Stimulated activated CD4-positive, alpha-beta T cell treated with anti-CD3 and anti-CD28 coated beads, Interleukin-2, amount 100 ng/mL, for 48 hours (primary cell): Measurements from ENCODE around the gene ZBTB46.
"Not testable (repeated sequence)": the region's sequence is repeated elsewhere in the genome, so short reads cannot be mapped to it uniquely, and the experiment has no call there.

Experiments
- DNase-seq, 2 donors: peaks; one replicate each; pipeline ENCODE4 v3.0.0-alpha.2; 2020

The ZBTB46 gene

GRCh38 chr20:63830841-63831588 lies at the start of gene ZBTB46:
Gene ZBTB46 (minus strand): TSS chr20:63831264. CDS start chr20:63790757, 40,507 bp downstream.
- DNase-seq, result peak; percentile 30 to 38

GRCh38 chr20:63878899-63879663 lies 48.0 kb upstream of the ZBTB46 start:
- no peak for DNase-seq

DNA sequence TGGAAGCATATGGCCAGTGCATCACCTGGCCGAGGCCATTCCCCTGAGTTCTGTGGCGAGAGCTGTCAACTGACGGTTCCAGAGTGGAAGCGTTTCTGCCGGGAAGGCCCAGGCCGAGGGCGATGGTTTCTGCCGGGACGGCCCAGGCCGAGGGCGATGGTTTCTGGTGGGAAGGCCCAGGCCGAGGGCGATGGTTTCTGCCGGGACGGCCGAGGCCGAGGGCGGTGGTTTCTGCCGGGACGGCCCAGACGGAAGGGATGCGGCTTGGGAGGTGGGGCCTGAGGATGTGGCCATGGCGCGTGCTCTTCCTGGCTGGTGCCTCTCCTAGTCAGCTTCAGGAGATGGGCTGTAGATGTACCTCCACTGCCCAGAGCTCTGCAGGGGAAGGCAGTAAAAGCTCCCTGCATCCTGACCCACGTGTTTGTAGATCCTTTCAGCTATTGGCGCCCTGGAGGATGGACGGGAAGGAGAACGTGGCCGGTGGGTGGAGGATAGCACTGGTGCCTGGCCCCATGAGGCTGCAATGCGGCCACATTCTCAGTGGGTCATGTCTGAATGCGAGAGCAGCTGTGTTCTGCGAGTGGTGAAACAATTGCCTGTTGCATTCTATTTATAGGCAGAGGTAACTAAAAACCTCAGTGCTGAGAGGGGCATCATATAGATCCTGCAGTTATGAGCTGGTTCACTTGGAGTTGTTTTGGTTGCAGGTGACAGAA lies 46.8 kb upstream of the ZBTB46 start:
- no peak for DNase-seq

DNA sequence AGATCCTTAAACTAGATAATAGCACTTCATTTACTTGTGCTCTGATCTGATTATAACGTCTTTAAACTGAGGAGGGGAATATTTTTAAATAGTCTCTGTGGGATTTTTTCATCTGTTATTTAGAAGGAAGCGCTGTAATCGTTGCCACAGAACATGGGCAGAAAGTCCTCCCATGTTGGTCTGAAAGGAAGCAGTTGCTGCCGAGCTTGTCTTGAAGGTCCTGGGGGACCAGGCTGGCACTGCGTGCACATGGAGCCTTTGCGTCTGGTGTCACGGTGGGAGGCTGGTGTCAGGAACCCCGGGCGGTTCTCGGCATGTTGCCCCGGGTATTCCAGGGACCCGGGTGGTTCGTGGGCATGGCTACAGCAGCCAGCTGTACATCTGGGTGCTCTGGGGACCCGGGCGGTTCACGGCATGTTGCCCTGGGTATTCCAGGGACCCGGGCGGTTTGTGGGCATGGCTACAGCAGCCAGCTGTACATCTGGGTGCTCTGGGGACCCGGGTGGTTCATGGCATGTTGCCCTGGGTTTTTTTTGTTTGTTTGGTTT lies 45.5 kb upstream of the ZBTB46 start:
- no peak for DNase-seq

DNA sequence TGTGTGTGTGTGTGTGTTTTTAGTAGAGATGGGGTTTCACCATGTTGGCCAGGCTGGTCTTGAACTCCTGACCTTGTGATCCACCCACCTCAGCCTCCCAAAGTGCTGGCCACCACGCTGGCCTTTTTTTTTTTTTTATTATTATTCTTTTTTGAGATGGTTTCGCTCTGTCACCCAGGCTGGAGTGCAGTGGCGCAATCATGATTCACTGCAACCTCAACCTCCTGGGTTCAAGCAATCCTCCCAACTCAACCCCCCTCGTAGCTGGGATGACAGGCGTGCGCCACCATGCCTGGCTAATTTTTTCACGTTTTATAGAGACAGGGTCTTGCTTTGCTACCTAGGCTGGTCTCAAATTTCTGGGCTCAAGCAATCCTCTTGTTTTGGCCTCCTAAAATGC lies 43.2 kb upstream of the ZBTB46 start:
- DNase-seq, result not testable (repeated sequence)

- DNase-seq, result peak in 1 of 2 donors; percentile 53
These were observed 42.5 kb upstream of the ZBTB46 start for GRCh38 chr20:63873477-63873971.

DNA sequence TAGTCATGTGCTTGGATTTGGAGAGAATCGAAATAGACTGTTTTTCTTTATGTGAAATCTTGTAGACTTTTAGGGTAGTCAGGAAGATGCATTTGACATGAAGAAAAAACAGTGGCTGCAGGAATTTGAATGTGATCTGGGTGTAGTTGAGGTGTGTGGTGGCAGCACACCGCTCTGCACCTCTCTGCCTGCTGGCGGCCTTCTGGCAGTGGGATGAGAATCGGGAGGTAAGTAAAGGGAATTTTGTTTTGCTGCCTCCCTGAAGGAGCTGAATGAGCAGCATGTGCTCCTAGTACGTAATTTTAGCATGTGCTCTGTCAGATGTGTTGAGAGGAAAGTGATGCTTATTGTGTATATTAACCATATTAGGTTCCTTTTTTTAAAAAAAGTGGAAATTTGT lies 37.2 kb upstream of the ZBTB46 start:
- DNase-seq, result no peak

- DNase-seq, result not testable (repeated sequence)
These were observed 36.0 kb upstream of the ZBTB46 start for GRCh38 chr20:63867042-63867441.

DNA sequence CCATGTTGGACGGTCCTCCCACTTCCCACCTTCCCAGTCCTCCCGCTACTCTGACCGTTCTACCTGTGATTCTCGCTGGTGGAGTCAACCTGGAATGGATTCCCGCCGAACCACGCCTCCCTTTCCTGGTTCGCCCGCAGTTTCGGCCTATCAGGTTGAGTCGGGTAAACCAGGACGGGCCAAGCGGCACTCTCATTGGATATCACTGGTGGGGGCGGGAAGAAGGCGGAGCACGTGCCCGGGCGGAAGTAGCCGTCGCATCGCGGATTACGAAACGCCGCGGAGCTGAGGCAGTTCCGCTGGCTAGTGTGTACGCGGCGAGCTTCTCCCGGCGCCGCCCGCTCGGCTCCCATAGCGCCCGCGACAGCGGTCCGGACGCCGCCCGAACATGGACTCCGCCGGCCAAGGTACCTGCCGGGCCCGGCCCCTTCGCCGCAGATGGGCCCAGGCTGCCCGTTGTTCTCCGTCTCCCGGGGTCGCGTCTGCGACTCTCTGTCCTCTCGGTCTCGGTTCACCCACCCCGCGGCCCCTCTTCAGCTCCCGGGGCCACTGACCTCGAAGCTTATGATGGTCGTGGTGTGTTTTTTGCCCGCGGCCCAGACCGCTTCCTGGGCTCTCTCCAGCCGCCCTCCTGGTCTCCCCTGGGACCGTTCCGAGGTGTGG lies 34.0 kb upstream of the ZBTB46 start, which contains the start of gene TPD52L2:
TSS of gene TPD52L2 (plus strand) at position 293 of the 663 bp plus-strand sequence. CDS start at position 389, 96 bp downstream.
- DNase-seq, result peak; percentile 95 to 96

DNA sequence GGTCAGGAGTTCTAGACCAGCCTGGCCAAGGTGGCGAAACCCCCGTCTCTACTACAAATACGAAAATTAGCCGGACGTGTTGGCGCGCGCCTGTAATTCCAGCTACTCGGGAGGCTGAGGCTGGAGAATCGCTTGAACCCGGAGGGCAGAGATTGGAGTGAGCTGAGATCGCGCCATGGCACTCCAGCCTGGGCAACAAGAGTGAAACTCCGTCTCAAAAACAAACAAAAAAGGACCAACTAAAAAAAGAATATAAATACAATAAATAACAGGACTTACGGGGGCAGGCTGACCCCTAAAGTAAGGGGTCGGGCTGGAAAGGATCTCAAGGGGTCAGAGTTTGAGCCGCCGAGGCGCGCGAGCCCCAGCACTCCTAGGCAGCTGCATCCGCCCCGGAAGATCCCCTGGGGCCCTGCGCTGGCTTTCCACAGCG lies 33.5 kb upstream of the ZBTB46 start:
- no peak for DNase-seq

- DNase-seq, result peak; percentile 65 to 66
These were observed 32.9 kb upstream of the ZBTB46 start for GRCh38 chr20:63863798-63864544.

- DNase-seq, result no peak
These were observed 32.1 kb upstream of the ZBTB46 start for GRCh38 chr20:63863021-63863797.

GRCh38 chr20:63861981-63862901 lies 31.2 kb upstream of the ZBTB46 start:
- no peak for DNase-seq

DNA sequence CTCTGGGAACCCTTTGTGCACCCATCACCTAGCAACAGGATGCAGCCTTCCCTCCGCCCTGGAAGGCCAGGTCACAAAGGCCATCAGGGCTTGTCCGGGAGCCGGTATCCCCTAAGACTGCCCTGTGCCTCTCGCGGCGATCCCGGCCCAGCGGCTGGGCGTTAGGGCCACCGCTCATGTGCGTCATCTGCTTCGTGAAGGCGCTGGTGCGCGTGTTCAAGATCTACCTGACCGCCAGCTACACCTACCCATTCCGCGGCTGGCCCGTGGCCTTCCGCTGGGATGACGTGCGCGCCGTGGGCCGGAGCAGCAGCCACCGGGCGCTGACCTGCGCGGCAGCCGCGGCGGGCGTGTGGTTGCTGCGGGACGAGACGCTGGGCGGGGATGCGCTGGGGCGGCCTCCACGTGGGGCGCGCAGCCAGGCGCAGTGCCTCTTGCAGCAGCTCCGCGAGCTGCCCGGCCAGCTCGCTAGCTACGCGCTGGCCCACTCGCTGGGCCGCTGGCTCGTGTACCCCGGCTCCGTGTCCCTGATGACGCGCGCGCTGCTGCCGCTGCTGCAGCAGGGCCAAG lies 30.4 kb upstream of the ZBTB46 start, which contains the start of gene ABHD16B:
TSS of gene ABHD16B (plus strand) at position 134 of the 570 bp plus-strand sequence. CDS start at position 177, 43 bp downstream.
- no peak for DNase-seq

- DNase-seq, result no peak
These were observed 29.4 kb upstream of the ZBTB46 start for GRCh38 chr20:63860325-63861051.

DNA sequence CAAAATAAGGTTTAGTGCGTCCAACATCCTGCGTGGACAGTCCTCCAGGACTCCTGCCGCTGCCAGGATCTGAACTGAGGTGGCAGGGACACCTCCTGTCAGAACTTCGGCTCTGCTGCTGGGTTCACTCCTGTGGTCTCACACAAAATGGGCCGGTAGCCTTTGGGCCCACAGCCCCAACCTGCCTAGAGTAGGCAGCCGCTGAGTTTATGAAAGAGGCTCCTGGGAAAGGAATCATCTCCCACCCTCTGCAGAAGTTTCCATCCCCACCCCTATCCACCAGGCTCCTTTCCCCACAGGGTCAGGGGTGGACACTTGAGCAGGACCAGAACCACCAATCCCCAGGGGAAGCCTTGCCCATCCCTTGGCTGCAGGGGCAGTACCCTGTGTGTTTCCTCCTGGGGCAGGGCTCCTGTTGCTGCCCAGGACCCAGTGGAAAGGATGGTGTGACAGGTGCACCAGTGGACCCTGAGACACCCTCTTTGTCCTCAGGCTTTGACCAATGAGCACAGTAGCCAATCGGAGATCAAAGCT lies 28.2 kb upstream of the ZBTB46 start:
- no peak for DNase-seq

DNA sequence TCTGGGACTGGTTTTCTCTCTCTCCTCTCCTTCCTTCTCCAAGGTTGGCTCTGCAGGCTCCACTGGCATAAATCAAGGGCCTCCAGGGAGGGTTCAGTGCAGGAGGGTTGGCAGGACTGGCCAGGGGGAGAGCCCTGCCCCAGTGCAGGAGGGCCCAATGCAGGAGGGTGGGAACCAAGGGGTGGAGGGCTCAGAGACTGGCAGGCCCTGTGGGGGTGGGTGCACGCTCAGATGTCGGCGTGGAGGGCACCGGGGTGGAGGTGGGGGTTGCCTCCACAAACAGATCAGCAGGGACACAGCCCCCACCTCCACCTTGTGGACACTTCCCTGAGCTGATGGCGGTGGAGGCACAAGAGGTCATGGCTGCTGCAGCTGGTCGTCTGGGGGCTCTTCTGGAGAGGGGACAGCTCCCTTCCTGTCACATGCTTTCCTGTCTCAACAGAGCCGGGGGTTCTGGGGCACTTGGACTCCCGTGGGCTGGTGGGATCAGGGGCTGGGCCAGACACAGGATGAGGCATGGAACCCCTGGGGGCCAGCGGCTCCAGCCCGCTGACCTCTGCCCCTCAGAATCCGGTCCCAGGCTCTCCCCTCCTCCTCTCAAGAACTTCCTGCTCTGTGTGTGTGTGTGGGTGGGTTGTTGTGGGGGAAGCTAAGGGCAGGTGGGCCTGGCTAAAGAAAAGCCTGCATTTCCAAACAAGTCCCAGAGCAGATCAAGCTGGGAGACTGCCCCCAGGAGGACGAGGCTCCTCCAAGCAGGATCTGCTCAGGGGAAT lies 27.5 kb upstream of the ZBTB46 start:
- no peak for DNase-seq
